ENCODE results near the gene ZSWIM6.

Gene ZSWIM6

DNA sequence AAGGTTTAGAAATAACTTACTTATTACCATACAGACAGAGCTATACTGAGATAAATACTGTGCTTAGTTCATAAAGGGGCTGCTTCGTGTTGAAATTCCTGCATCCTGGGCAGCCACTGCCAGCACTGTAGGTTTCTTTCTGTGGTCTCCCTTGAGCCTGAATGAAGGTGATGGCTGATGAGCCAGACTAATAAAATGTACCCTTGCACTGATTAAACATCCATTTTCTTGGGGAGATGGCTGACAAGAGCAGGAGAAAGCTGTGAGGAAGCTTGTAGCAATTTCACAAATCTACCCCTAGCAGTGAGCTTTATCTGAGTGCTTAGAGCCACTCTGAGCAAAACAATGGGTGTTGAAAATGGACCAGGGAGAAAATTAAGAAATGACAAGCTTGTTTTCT lies 23.3 kb upstream of the ZSWIM6 start:
- Histone ChIP-seq H3K36me3 (replicated peaks) (no peaks in the 10 kb centered on the region), H3K4me3 (ENCODE audit: low read depth, low read length) (no peak overlapping the region), H3K27ac (no peak overlapping the region), H3K27me3 (replicated peaks) (no peaks in the 10 kb centered on the region)
- DNase-seq = no peak
- in situ Hi-C loops (cut with HindIII; ENCODE audit: low pct_ligation_motif_present, low sequenced_read_pairs) = no loop called here
- TF ChIP-seq, protein P1, sequence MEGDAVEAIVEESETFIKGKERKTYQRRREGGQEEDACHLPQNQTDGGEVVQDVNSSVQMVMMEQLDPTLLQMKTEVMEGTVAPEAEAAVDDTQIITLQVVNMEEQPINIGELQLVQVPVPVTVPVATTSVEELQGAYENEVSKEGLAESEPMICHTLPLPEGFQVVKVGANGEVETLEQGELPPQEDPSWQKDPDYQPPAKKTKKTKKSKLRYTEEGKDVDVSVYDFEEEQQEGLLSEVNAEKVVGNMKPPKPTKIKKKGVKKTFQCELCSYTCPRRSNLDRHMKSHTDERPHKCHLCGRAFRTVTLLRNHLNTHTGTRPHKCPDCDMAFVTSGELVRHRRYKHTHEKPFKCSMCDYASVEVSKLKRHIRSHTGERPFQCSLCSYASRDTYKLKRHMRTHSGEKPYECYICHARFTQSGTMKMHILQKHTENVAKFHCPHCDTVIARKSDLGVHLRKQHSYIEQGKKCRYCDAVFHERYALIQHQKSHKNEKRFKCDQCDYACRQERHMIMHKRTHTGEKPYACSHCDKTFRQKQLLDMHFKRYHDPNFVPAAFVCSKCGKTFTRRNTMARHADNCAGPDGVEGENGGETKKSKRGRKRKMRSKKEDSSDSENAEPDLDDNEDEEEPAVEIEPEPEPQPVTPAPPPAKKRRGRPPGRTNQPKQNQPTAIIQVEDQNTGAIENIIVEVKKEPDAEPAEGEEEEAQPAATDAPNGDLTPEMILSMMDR (IDR thresholded peaks at IDR 0.05; ENCODE audit: low read depth, low read length, missing control alignments) = no peak

DNA sequence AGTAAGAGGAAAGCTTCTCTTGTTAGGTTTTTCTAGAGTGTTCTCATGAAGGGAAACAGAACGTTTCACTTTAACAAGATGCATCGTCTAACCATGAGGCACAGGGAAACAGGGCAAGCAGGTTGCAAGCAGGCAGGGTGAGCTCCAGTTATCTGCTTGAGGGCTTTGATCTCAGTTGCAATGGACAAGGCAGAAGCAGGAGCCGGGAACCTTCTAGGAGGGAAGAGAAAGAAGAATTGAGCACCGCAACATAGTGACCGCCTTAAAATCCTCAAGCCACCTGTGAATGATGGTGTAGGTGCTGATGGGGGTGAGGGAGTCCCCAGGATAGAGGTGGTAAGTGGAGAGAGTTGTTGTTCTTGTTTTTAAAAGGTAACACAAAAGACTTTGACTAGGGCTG lies 22.9 kb upstream of the ZSWIM6 start:
- Histone ChIP-seq H3K27ac (no peak overlapping the region), H3K36me3 (replicated peaks) (no peaks in the 10 kb centered on the region), H3K4me3 (ENCODE audit: low read depth, low read length) (no peak overlapping the region), H3K27me3 (replicated peaks) (no peaks in the 10 kb centered on the region)
- no peak for DNase-seq
- TF ChIP-seq, protein P1 (IDR thresholded peaks at IDR 0.05; ENCODE audit: low read depth, low read length, missing control alignments) = no peak
- in situ Hi-C loops (cut with HindIII; ENCODE audit: low pct_ligation_motif_present, low sequenced_read_pairs) = no loop called here

DNA sequence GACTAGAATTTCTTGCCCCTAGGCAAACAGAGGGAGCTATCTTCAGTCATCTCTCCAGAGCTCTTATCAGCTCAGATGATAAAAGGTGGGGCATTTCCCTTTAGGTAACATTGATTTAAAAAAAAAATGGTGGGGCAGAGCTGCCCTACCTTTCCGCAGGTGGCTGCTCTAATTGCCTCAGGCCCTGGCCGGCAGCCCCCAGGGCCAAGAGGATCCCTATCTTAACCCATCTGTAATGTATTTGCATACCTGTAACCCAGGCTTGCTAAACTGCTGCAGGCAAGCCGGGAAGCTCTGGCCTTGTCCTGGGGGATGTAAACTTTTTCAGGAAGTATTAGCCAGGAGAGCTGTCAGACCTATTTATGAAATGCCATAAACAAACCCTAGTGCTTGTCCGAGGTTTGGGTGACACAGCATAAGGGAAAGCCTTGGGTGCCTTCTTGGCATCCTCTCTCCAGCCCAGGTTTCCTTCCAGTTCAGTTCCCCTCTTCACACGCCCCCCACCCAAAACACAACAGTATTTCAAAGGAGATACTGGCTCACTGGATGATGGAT lies 20.9 kb upstream of the ZSWIM6 start:
- in situ Hi-C loops (cut with HindIII; ENCODE audit: low pct_ligation_motif_present, low sequenced_read_pairs) = no loop called here
- H3K36me3 ChIP-seq (replicated peaks) = no peaks in the 10 kb centered on the region
- TF ChIP-seq, protein P1 (IDR thresholded peaks at IDR 0.05; ENCODE audit: low read depth, low read length, missing control alignments) = no peak
- no peak for DNase-seq
- no peaks in the 10 kb centered on the region for H3K27me3 ChIP-seq (replicated peaks)
- H3K4me3 ChIP-seq (ENCODE audit: low read depth, low read length) = no peak overlapping the region
- no peak overlapping the region for H3K27ac ChIP-seq

DNA sequence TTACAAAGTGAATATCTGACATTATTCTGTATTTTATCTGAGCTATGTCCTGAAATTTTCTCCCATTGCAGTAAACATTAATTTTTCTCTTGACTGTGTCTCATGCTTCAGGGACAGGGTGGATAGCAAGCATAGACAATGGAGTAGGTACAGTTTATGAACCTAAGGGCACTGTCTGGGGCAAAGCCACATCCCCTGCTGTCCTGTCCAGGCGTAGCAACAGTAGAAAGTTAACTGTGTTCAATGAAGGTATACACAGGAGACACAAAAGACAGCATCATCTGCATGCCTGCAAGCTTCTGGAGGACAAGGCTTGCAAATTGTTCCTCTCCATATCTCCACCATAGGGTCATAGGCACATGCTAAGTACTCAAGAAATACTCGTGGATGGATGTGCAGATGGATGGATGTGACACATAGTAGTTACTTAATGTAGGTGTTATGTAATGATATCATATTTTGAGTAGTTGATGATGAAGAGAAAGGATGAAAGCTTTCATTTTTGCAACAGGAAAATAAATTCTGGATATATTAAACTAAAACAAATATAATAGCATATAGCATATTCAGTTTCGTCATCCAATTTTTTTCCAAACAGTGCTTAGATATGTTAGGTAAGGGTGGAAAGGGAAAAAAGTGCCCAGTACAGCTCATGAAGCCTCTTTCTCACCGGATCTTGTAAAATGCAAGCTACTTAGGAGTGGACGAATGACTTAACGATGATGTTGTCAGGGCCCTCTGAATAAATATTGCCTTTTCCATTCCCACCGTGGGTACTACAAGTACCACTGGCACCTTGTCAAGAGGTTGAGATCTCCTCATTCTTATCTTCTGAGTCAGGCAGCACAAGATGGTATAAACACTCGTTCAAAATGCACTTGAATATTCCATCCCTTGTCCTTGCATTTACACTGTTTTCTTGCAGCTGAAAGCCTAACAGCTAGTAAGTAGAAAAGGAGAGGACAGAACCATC lies 19.9 kb upstream of the ZSWIM6 start:
- TF ChIP-seq, protein P1 (IDR thresholded peaks at IDR 0.05; ENCODE audit: low read depth, low read length, missing control alignments) = no peak
- Histone ChIP-seq H3K27ac (peak overlapping the region; percentile 22), H3K4me3 (ENCODE audit: low read depth, low read length) (no peak overlapping the region), H3K27me3 (replicated peaks) (no peaks in the 10 kb centered on the region), H3K36me3 (replicated peaks) (no peaks in the 10 kb centered on the region)
- in situ Hi-C loops (cut with HindIII; ENCODE audit: low pct_ligation_motif_present, low sequenced_read_pairs) = no loop called here
- peak; percentile 75 for DNase-seq

DNA sequence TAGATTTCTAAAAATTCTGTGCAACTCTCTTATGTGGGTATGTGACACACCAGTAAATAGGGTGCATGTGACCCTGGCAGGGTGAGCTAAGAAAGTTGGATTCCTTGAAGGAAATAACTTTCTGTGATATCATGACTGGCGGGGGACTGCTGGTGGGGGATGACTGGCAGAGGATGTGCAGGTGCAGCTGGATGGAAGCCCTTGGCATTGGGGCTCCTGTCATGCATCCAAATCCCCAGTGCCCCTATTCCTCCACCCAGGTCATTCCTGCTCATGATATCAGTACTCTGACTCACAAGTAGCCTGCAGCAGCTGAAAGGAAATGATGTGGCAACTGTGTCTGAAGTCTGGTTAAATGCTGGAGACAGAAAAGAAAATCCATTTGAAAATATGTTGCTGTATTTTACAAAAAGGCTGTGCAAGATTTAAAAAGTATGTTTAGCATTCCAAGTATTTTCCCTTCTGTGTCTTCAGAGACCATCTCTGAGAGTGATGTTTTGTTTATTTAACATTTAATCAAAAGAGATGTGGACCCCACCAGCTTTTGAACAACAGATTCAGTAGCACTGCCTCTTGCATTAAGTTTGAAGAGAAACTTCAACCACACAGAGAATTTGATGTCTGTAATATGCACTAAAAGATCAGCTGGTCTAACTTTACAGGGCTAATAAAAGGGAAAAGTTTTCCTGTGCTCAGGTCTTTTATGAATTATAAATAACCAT lies 17.9 kb upstream of the ZSWIM6 start:
- in situ Hi-C loops (cut with HindIII; ENCODE audit: low pct_ligation_motif_present, low sequenced_read_pairs) = no loop called here
- H3K27me3 ChIP-seq (replicated peaks) = no peaks in the 10 kb centered on the region
- TF ChIP-seq, protein P1 (IDR thresholded peaks at IDR 0.05; ENCODE audit: low read depth, low read length, missing control alignments) = no peak
- DNase-seq = peak; percentile 89
- no peaks in the 10 kb centered on the region for H3K36me3 ChIP-seq (replicated peaks)
- H3K4me3 ChIP-seq (ENCODE audit: low read depth, low read length) = no peak overlapping the region
- H3K27ac ChIP-seq = peak overlapping the region; percentile 90

Data from brain microvascular endothelial cell (primary cell).